ENCODE results near the gene PGPEP1.

DNA sequence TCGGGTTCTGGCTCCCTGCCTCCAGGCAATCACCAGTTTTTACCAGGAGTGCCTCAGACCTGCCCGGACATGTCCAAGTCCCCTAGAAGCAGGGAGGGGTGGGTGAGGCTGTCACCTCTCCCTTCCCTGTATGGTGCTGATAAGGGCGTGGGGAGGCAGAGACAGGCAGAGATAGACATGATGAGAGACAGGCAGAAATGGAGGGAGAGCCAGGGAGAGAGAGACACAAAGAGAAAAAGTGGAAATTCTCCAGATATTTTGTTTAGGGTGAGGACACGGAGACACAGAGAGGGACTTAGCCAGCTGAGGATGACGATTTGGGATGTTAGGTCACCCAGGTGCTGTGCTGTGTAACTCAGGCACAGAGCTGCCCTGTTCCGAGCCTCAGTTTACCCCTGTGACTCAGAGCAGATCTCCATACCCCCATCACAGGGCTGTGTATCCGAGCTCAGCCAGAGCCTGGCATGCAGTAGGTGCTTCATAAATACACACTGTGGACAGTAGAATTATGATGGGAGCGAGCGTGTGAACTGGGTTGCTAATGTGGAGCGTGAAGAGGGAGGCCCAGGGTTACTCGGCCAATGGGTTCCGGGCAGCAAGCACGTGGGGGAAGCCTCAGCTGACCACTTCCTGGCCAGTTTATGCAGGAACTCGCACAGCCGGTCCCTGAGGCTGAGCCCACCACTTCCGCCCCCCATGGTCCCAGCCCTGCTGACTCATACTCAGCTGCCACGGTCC, 33.7 kb downstream of the PGPEP1 start:
- TF ChIP-seq, protein P1, sequence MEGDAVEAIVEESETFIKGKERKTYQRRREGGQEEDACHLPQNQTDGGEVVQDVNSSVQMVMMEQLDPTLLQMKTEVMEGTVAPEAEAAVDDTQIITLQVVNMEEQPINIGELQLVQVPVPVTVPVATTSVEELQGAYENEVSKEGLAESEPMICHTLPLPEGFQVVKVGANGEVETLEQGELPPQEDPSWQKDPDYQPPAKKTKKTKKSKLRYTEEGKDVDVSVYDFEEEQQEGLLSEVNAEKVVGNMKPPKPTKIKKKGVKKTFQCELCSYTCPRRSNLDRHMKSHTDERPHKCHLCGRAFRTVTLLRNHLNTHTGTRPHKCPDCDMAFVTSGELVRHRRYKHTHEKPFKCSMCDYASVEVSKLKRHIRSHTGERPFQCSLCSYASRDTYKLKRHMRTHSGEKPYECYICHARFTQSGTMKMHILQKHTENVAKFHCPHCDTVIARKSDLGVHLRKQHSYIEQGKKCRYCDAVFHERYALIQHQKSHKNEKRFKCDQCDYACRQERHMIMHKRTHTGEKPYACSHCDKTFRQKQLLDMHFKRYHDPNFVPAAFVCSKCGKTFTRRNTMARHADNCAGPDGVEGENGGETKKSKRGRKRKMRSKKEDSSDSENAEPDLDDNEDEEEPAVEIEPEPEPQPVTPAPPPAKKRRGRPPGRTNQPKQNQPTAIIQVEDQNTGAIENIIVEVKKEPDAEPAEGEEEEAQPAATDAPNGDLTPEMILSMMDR (IDR thresholded peaks at IDR 0.05; ENCODE audit: low read depth, low read length): no peak
- no peak for TF ChIP-seq EZH2phosphoT487 (IDR thresholded peaks at IDR 0.05; ENCODE audit: low read depth)
